GM12892 (cell line): ENCODE results near the gene LARP4.

Experiments
- POLR2A ChIP-seq: IDR thresholded peaks from 2 replicates; pipeline ENCODE4 v1.6.1; 2011; ENCODE audit warnings: low read depth, low read length, control low read depth
- POLR2AphosphoS5 ChIP-seq: IDR thresholded peaks from 2 replicates; pipeline ENCODE4 v1.6.1; 2011; ENCODE audit warnings: low read depth, low read length, control low read depth
- TAF1 ChIP-seq: IDR thresholded peaks from 2 replicates; pipeline ENCODE4 v1.6.1; 2011; ENCODE audit warnings: low read depth, mild to moderate bottlenecking, control low read depth, low read length, borderline replicate concordance

DNA sequence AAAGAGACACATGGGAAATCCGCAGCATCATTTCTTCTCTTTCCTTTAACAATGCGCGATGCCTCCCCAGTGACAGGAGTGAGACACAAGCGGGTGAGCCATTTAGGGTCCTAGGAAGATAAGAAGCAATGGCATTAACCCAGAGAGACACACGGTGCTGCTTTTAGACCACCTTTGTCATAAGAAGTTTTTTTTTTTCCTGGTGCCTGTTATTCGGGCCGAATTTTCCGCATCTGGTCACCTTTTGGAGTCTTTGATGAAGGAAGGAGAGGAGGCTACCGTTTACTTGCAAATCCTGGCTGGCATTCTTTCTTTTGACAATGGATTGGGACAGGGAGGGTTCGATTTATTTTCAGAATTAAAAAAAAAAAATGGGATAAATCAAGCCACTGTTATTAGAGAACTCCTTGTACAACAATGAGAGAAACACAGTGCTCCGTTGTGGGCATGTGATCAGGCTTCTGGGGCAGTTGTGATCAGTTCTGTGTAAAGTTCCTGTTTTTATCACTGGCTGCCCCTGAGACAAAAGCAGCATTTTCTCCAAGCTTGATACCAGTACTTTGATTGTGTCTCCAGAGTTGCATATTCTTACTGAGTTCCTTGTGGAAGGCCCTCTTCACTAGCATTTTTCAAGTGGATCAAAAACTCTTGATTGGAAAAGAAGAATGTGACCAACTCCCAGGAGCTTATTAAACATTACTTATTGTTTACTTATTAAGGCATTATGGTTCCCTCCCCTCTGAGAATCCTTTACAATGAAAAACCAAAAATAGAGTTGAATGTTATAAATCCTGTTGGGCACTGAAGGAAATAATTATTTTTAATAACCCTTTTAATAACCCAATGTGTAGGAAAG lies 105.2 kb downstream of the LARP4 start:
- no peak for TF ChIP-seq POLR2AphosphoS5
- no peak for TF ChIP-seq POLR2A
- no peak for TF ChIP-seq TAF1
